Measurements from ENCODE around the gene GPR151. TPM values are rescaled to one million over a fixed set of nuclear protein-coding genes. Genes with fewer than 3 reads are reported as not detected.

Gene GPR151
- polyA plus RNA-seq, 3 donors, result not detected

GRCh38 chr5:146521403-146522106, 5.6 kb upstream of the GPR151 start:
- DNase-seq, result no peak

- DNase-seq, result no peak
These were observed 4.7 kb upstream of the GPR151 start for GRCh38 chr5:146520731-146521130.

GRCh38 chr5:146519554-146519953, 3.6 kb upstream of the GPR151 start:
- no peak for DNase-seq

- no peak for DNase-seq
These were observed 378 bp downstream of the GPR151 start for GRCh38 chr5:146515473-146516150.

GRCh38 chr5:146514575-146514974, 1.4 kb downstream of the GPR151 start:
- DNase-seq, result no peak

GRCh38 chr5:146513462-146513861, 2.5 kb downstream of the GPR151 start:
- DNase-seq, result no peak

- no peak for DNase-seq
These were observed 5.3 kb downstream of the GPR151 start for GRCh38 chr5:146510559-146511125.

GRCh38 chr5:146507428-146507827, 8.6 kb downstream of the GPR151 start:
- DNase-seq, result no peak

GRCh38 chr5:146499680-146500079, 16.3 kb downstream of the GPR151 start:
- DNase-seq, result no peak

- no peak for DNase-seq
These were observed 21.3 kb downstream of the GPR151 start for GRCh38 chr5:146494656-146495055.

GRCh38 chr5:146490089-146490843, 25.7 kb downstream of the GPR151 start:
- DNase-seq, result no peak

- no peak for DNase-seq
These were observed 31.1 kb downstream of the GPR151 start for GRCh38 chr5:146484714-146485391.

GRCh38 chr5:146482775-146483174, 33.2 kb downstream of the GPR151 start:
- no peak for DNase-seq

- DNase-seq, result no peak
These were observed 40.1 kb downstream of the GPR151 start for GRCh38 chr5:146475906-146476305.

- DNase-seq, result no peak
These were observed 40.7 kb downstream of the GPR151 start for GRCh38 chr5:146475190-146475780.

GRCh38 chr5:146474065-146474464, 41.9 kb downstream of the GPR151 start:
- no peak for DNase-seq

GRCh38 chr5:146467760-146468159, 48.2 kb downstream of the GPR151 start:
- no peak for DNase-seq

GRCh38 chr5:146466521-146467349, 49.3 kb downstream of the GPR151 start:
- no peak for DNase-seq

GRCh38 chr5:146463446-146463845, 52.5 kb downstream of the GPR151 start:
- no peak for DNase-seq

All from renal pelvis (tissue), 4 donors.